HG03565 (cell line): ENCODE data around the gene MLLT10.
A peak's percentile ranks its signal among the peaks of the same experiment; 100 is the strongest.

Experiments
- ATAC-seq: cut with Tn5 transposase; IDR thresholded peaks from one replicate; pipeline ENCODE4 v1.9.1; 2021; ENCODE audit warnings: mild to moderate bottlenecking, moderate library complexity; ENCODE audit not compliant: unreplicated experiment

The MLLT10 gene

DNA sequence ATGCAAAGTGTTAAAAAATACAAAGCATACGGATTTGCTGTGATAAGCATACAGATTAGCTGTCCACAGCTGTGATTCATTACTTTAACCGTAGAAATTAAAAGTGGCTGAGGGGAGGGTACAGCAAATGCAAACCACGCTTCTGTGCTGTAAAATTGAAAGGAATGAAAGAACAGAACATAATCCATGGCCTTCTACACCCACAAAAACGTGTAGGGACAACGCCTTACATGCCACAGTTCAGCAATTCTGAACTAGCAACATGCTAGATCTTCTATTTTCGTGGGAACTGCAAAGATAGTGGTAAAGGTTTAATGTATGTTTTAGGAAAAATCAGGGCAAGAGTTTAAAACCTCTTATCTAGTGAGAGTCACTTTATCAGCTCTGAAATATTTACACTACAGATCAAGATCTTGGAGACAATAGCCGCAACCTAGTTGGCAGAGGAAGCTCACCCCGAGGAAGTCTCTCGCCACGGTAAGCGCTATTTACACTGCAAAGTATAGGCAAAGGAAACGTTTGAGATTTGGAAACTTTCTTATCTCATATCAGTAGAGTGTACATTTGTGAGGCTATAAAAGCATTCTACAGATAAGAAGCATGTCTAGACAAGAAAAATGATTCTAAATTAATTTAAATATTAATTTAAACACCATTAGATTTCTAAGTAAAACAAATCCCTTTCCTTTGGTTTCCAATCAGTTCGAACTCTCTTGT, 193.6 kb downstream of the MLLT10 start:
- ATAC-seq = no peak

DNA sequence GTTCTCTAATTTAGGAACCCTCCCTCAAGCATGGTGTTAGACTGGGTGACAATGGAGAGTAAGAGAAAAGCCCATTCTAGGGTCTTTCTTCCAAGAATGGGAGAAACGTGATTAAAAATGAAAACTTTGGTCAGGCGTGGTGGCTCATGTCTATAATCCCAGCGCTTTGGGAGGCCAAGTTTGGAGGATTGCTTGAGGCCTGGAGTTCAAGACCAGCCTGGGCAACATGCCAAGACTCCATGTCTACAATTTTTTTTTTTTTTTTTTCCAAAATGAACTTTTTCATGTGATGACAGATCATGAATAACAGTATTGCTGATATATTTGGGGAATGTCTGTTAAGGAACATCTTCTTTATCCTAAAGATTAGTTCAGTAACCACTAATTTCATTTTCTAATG, 194.6 kb downstream of the MLLT10 start:
- ATAC-seq = no peak

DNA sequence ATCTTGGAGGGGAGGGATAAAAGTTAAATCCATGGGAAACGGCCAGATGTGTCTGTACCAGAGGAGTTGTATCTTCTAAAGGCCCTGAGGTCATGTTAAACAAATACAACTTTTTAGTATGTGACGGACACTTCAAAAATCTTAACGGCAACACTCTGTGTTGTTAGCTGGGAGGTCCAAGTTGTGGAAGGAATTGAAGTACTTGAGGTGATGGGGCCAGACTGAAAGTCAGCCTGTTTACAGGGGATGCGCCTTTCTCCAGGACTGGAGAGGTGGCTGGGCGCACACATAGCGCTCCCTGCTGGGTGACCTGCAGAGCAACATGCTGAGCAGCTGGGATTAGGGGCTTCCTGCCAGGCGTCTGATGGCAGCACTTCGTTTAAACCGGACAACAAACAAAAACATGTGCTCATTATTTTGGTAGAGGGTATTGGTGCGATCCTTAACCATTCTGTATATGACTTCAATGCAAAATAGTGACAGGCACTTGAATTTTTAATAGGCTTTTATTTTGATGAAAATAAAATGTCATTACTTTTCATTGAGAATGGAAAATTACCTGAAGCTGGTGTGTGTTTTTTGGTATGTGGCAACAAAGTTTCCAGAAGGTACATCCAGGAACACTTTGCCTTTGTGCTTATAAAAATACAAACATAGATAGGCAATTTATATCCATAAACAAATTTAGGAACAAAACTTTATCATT, 198.2 kb downstream of the MLLT10 start:
- ATAC-seq = peak; percentile 80

DNA sequence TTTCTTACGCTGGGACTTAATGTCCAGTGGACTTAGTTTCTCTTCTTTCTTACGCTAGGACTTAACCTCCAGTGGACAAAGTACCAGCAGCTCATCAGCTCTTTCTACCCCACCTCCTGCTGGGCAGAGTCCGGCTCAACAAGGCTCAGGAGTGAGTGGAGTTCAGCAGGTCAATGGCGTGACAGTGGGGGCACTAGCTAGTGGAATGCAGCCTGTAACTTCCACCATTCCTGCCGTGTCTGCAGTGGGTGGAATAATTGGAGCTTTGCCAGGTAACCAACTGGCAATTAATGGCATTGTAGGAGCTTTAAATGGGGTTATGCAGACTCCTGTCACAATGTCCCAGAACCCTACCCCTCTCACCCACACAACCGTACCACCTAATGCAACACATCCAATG, 199.7 kb downstream of the MLLT10 start:
- ATAC-seq = no peak

DNA sequence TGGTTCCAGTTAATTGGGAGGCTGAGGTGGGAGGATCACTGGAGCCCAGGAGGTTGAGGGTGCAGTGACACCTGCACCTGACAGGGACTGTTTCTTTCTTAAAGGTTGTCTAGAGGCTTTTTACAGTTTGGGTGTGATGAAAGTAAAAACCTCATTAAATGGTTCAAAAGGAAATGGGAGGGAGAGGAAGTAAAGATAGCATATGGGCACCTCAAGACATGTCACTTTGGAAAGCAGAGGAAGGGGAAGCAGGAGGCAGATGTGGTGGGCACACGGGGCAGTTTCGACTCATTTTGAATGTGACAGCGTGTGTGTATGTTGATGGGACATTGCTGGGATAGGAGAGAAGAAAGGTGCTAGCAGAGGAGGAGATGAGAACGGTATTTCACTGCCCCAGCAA, 203.1 kb downstream of the MLLT10 start:
- no peak for ATAC-seq

DNA sequence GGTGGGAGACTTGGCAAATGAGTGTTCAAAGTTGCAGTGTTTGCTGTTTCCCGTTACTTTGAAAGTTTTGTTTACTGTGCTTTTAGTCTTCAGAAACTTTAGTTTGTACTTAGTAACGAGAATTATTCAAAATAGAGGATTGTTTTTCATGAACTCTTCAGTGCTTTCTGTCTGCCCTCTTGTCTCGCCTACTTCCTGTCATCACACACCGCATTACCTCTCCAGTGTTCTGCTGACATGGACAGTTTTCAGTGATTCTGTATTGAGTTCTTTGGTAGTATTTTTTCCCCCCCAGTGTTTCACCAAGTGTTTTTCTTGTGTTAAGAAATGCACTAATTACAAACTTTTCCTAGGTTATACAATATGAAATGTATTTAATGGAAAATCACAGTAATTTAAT, 207.0 kb downstream of the MLLT10 start:
- ATAC-seq = no peak

DNA sequence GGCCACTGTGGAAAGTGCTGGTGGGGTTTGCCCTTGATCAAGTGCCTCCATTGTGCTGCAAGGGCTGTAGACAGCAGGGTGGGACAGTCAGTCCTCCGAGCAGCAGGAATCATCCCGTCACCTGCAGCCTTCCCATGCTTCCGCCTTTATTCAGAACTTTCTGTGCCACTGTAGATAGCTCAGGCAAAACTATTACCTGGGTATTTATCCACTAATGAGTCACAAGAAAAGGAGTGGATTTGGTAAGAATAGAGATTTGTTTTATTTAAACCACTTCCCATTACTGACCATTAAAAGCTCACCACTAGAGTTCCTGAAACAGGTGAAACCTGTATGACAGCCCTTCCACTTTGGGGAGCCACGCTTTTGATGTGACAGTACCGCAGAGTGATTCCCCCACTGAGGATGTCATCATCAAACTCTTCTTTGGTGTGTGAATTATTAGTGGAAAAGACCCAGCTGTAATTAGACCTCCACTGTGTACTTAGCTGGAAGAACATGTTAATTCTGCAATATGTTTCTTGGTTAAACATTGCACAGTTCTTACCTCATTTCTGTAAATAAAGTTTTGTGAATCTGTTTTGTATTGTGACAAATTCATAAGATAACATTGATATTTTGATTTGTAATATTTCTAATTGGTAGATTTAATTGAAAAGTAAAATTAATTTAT, 208.8 kb downstream of the MLLT10 start:
- ATAC-seq = no peak

DNA sequence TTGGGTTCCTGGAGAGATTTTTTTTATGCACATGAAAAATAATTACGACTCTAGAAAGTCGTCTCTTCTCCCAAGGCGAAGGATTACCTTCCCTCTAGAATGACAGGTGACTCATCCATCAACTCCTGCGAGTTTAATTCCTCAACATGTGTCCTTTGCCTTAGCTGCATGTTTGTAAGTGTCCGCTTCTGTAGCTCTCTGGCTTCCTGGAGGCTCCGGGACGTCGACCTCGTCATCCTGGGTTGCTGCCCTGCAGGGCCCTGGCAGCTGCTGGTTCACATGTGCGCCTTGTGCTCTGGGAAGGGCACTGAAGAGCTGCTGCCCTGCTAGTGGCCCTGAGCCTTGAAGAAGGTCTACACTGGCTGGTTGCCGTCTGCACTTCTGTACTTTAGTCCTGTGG, 210.2 kb downstream of the MLLT10 start:
- ATAC-seq = no peak

DNA sequence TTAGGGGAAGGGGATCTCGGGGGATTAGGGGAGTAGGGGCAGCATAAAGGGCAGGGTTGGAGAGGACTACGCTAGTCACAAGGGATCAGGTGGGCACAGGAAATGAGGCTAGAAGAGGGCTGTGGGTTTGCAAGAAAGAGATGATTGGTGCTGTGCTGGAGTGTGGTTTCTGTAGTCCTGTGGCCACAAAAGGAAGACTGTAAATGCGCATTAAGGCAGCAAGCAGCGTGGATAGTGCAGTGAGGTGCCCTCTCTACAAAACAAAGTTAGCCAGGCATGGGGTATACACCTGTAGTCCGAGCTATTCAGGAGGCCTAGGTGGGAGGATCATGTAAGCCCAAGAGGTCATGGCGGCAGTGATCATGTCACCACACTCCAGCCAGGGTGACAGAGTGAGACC, 212.1 kb downstream of the MLLT10 start:
- no peak for ATAC-seq

DNA sequence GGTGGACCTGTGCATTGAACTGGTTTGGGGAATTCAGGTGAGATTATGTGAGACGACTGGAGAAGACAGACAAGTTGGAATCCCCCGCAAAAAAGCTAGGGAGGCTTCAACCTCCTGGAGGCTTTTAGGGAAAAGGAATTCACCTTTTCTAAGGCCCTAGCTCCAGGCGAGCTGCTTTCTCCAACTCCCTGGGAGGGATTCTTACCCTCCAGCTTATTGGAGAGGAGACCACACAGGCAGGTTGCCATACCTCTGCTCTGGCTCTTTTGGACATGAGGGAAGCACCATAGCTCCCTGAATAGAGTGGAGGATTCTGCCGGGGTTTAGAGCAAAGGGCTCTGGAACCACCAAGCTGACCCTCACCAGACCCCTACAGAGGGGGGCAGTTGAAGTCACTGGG, 213.8 kb downstream of the MLLT10 start:
- no peak for ATAC-seq

DNA sequence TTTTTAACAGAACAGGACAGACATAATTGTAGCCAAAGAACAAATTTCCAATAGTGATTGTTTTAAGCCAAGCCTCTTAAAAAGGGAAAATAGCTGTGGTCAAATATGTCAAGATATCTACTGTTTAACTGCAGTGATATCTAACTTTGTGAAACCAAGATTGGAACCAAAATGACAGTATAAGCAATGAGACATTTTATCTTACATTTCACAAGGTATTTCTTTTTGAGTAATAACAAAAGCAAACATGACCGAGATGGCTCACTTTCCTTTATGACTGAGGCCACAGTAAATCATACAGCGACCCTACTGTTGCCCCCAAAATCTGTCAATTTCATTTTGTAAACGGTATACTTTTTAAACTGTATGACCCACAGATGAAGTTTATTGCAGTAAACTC, 215.8 kb downstream of the MLLT10 start:
- no peak for ATAC-seq

DNA sequence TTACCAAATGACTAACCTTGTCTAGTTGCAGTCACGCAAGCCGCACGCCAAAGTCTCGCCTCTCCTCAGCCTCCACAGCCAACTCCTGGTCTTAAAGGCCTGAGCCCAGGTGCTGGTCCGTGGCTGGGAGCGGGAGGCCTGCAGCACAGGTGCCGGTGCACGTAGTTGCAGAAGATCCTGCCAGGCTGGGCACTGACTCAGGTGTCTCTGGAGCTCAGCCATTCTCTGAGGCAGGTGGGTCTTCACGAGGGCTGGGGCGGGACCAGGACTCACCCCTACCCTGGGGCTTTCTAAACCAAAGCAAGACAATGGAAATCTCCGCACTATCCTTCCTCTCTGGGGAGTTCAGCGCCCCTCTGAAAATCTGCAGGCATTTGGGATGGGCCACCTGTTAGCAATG, 216.4 kb downstream of the MLLT10 start:
- ATAC-seq = no peak

DNA sequence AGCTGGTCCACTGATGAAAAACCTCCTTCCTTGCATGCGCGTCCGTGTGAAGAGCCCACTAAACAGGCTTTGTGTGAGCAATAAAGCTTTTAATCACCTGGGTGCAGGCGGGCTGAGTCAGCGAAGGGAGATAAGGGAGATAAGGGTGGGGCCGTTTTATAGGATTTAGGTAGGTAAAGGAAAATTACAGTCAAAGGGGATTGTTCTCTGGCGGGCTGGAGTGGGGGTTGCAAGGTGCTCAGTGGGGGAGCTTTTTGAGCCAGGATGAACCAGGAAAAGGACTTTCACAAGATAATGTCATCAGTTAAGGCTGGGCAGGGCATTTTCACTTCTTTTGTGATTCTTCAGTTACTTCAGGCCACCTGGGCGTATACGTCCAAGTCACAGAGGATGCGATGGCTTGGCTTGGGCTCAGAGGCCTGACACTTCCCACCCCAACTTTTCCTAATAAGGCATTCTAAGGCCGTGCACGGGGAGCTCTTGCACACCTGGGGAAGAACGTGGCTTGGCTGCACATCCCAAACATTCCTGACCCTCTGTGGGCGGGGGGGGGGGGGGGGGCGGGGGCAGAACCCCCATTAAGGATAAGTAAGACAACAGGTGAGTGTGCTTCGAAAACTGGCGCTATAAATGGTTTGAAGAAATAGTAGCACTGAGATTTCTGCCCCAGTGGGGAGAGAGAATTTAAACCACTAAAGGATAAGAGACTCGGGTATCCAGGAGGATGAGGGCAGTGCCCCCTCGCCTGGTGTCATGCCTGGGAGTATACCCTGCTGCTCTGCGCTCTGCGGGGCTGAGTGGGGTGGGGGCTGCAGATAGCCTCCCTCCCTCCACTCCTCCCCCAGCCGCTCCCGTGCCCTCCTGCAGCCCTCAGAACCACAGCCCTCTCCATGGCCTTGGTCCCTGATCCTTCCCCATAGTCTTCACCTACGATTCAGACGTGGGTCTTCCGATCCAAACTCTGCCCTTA, 217.6 kb downstream of the MLLT10 start:
- ATAC-seq = no peak

DNA sequence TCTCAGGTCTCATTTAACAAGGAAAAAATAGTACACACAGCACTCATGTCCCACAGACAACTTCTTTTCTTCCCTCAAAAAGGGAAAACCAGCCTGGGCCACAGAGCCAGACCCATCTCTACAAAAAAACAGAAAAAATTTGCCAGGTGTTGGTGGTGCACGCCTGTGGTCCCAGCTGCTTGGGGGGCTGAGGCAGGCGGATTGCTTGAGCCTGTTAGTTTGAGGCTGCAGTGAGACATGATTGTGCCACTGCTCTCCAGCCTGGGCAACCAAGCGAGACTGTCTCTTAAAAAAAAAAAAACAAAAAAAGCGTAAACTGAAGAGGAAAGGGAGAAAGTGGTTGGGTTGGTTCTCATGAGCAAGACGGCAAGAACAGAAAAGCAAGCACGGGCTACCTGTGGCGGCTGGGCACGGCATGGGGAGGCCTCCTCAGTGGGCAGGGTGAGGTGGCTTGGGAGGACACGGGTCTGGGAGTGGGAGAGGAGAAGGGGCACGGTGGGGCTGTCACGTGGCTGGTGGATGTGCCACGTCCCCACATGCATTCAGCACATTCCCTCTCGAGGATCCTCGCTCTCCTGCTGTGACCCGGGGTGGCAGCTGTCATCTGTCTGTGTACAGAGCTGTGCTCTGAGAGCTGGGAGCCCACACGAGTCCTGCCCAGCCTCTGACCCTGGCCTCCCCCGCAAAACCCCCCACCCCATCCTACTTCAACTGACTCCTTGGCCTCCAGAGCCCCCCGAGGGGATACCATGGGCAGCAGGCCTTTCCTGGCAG, 219.7 kb downstream of the MLLT10 start:
- no peak for ATAC-seq

DNA sequence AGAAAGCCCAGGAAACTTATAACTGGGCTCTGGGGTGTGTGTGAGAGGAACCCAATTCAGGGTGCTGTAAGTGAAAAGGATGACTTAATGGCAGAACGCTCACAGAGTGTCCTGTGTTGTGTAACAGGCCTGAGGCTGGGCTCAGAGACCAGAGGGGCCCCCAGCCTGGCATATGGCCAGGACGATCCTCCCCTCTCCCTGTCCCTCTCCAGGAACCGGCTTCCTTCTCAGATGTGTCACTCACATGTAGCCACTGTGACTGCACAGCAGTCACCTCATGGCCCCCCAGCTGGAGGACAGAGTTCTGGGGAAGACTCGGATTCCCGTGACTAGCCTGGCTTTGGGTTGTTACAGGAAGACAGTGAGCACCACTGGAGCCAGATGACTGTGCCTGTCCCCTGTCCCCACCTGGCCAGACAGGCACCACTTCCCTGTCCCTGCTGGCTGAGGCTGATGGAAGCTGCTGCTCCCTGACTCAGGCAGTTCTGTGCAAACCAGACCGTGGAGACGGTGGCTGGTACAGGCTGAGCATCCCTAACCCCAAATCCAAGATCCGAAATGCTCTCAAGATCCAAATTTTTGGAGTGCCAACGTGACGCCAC, 220.5 kb downstream of the MLLT10 start:
- ATAC-seq = no peak

DNA sequence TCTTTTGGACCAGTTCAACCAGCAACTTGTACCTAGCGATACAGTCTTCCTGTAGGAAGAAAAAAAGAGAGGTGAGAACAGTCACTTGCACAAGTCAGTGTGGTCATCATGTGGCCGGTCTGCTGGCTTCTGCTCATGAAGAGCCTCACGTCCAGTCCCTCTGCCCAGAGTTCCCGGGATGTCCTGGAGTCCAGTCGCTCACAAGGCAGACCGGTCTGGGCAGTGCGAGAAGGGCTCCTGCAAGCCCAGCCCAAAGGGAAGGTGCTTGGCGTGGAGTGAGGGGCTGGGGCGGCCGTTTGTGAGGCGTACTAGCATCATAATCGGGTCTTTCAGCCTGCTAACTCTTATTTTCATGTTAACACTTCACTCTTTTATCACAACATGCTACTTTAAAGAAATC, 222.7 kb downstream of the MLLT10 start:
- no peak for ATAC-seq

DNA sequence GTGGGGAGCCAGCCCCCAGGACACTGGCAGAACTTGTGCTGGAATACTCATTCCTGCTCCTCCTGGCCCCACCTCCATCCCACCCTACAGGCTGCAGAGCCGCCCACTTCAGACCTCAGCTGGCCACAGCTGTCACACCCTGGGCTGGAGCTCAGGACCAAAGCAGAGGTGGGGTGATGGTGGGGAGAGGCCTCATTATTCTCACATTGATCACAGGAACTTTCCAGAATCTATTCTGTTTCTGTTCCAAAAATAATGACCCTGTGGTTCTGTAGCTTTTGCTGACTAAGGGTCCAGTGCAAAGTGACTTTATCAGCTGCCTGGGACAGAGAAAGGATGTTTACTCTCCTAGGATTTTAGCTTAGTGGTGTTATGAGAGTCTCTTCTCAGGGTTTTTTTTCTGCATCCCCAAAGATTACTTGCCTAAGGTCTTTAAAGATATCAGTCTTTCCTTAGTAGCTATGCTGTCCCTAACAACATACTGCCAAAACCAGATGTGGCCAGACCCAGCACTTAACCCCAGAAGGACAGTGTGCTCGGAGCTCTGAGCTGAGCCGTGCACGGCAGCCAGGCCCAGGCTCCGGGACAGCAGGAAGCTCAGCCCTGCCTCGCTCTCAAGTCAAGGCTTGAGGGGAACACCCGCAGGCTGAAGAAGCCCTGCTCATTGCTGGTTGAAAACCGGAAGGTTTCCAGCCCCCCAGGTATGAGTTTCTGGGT, 223.3 kb downstream of the MLLT10 start:
- ATAC-seq = no peak

DNA sequence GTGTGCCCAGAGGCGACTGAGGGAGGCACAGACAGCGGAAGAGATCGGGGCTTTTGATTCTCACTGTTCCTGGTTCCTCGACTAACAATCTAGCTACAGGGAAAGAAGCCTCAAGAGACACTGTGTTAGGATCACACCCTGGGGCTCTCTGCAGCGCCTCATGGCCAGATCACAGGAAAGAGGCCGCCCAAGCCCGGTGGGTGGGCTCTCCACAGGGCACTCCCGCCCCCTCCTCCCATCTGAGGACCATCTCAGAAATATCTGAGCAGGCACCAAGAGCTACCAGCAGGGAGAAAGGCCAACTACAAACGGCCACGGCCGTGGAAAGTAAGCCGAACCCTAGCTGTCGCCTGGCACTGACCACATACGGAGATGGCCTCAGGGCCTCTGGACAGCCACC, 224.2 kb downstream of the MLLT10 start:
- ATAC-seq = no peak

DNA sequence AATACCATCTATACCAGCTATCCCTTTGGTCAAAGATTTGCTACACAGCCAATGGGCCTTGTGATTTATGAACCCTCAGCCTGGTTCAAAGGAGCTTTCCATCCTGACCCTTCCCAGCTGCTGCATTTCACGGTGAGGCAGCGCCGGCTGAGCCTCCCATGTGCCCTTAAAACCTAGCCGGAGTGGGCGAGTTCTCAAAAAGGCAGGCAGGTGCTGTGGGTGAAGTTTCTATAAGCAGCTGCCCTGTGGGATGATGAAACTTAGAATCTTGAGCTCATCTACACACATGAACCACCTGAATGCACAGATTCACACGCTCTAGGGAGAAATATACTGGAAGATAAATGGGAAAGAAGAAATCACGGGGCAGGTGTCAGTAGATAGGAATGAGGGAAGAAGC, 224.7 kb downstream of the MLLT10 start:
- no peak for ATAC-seq
